HG03378 (cell line): ENCODE results near the gene IFNA7.
"Not testable (repeated sequence)": the region's sequence is repeated elsewhere in the genome, so short reads cannot be mapped to it uniquely, and the experiment has no call there.

ENCODE experiments used
- ATAC-seq: cut with Tn5 transposase; IDR thresholded peaks from one replicate; pipeline ENCODE4 v1.9.1; 2021; ENCODE audit warnings: mild to moderate bottlenecking, moderate library complexity; ENCODE audit not compliant: unreplicated experiment

IFNA7 gene

GRCh38 chr9:21202105-21202504, at the start of gene IFNA7:
Gene IFNA7 (minus strand): TSS chr9:21202205. CDS start chr9:21202165, 40 bp downstream.
- ATAC-seq: not testable (repeated sequence)

- no peak for ATAC-seq
Measured at GRCh38 chr9:21251638-21252037, 49.6 kb upstream of the IFNA7 start.

GRCh38 chr9:21251190-21251589, 49.2 kb upstream of the IFNA7 start:
- no peak for ATAC-seq

GRCh38 chr9:21244836-21245235, 42.8 kb upstream of the IFNA7 start:
- ATAC-seq: no peak

- no peak for ATAC-seq
Measured at GRCh38 chr9:21239911-21240310, 37.9 kb upstream of the IFNA7 start, which contains the start of gene IFNA14. Gene IFNA14 (minus strand): TSS chr9:21240005. CDS start chr9:21239935, 70 bp downstream.

- peak; percentile 13 for ATAC-seq
Measured at GRCh38 chr9:21236360-21236714, 34.3 kb upstream of the IFNA7 start.

- ATAC-seq: peak; percentile 84
Measured at GRCh38 chr9:21235468-21236359, 33.7 kb upstream of the IFNA7 start.

GRCh38 chr9:21234153-21234687, 32.2 kb upstream of the IFNA7 start:
- ATAC-seq: no peak

- ATAC-seq: no peak
Measured at GRCh38 chr9:21233258-21233657, 31.3 kb upstream of the IFNA7 start.

GRCh38 chr9:21228122-21228521, 26.1 kb upstream of the IFNA7 start, which contains the start of gene IFNA17:
Gene IFNA17 (minus strand): TSS chr9:21228222. CDS start chr9:21228173, 49 bp downstream.
- ATAC-seq: no peak

GRCh38 chr9:21217211-21217610, 15.2 kb upstream of the IFNA7 start, which contains the start of gene IFNA16:
Gene IFNA16 (minus strand): TSS chr9:21217311. CDS start chr9:21217305, 6 bp downstream.
- ATAC-seq: not testable (repeated sequence)

GRCh38 chr9:21213411-21214326, 11.7 kb upstream of the IFNA7 start:
- peak; percentile 67 for ATAC-seq

- ATAC-seq: not testable (repeated sequence)
Measured at GRCh38 chr9:21212160-21212559, 10.2 kb upstream of the IFNA7 start.

GRCh38 chr9:21210782-21211181, 8.8 kb upstream of the IFNA7 start:
- ATAC-seq: not testable (repeated sequence)

- no peak for ATAC-seq
Measured at GRCh38 chr9:21210311-21210710, 8.3 kb upstream of the IFNA7 start.

- not testable (repeated sequence) for ATAC-seq
Measured at GRCh38 chr9:21207043-21207442, 5.0 kb upstream of the IFNA7 start, which contains the start of gene IFNA10. Gene IFNA10 (minus strand): TSS chr9:21207143. CDS start chr9:21207097, 46 bp downstream.

GRCh38 chr9:21205204-21205603, 3.2 kb upstream of the IFNA7 start:
- ATAC-seq: no peak

GRCh38 chr9:21194867-21195776, 6.9 kb downstream of the IFNA7 start:
- ATAC-seq: peak; percentile 94

- ATAC-seq: not testable (repeated sequence)
Measured at GRCh38 chr9:21187487-21187886, 14.5 kb downstream of the IFNA7 start, which contains the start of gene IFNA4. Gene IFNA4 (minus strand): TSS chr9:21187587. CDS start chr9:21187531, 56 bp downstream.
